Trophoblast cell (in vitro differentiated cells and primary cell): ENCODE results near the gene RSPH6A.
A peak's percentile ranks its signal among the peaks of the same experiment; 100 is the strongest.

ENCODE experiments used
- DNase-seq, 2 donors: peaks; one replicate each; pipeline ENCODE4 v3.0.0-alpha.2; 2016
- H2AFZ ChIP-seq: 2 replicates; pipeline ENCODE4 v1.6.1; 2013; ENCODE audit warnings: low read length, moderate library complexity, mild to moderate bottlenecking; ENCODE audit not compliant: insufficient read depth, poor library complexity
- H2AK5ac ChIP-seq: 2 replicates; pipeline ENCODE4 v1.6.1; 2013; ENCODE audit warnings: mild to moderate bottlenecking, low read length
- H2BK120ac ChIP-seq: 2 replicates; pipeline ENCODE4 v1.6.1; 2013; ENCODE audit warnings: low read length, mild to moderate bottlenecking, moderate library complexity; ENCODE audit not compliant: insufficient read depth, poor library complexity
- H2BK12ac ChIP-seq: 2 replicates; pipeline ENCODE4 v1.6.1; 2013; ENCODE audit warnings: mild to moderate bottlenecking, low read length, moderate library complexity
- H2BK5ac ChIP-seq: 2 replicates; pipeline ENCODE4 v1.6.1; 2013; ENCODE audit warnings: low read length, low read depth, moderate library complexity, mild to moderate bottlenecking; ENCODE audit not compliant: poor library complexity
- H3K14ac ChIP-seq: 2 replicates; pipeline ENCODE4 v1.6.1; 2013; ENCODE audit warnings: mild to moderate bottlenecking, low read length
- H3K18ac ChIP-seq: 2 replicates; pipeline ENCODE4 v1.6.1; 2013; ENCODE audit warnings: mild to moderate bottlenecking, low read length
- H3K23ac ChIP-seq: 2 replicates; pipeline ENCODE4 v1.6.1; 2013; ENCODE audit warnings: low read length
- H3K27ac ChIP-seq: 2 replicates; pipeline ENCODE4 v1.5.1; 2013; ENCODE audit warnings: low read depth, mild to moderate bottlenecking, inconsistent platforms, low read length, moderate library complexity
- H3K27me3 ChIP-seq: 2 replicates; pipeline ENCODE4 v1.6.1; 2013; ENCODE audit warnings: inconsistent platforms, mild to moderate bottlenecking, low read length, moderate library complexity; ENCODE audit not compliant: insufficient read depth
- H3K36me3 ChIP-seq, 2 experiments: 1 replicate in 1 of 2; 2 replicates in 1 of 2; pipeline ENCODE4 v1.6.1; 2013; ENCODE audit warnings: low read length in 2 of 2, mild to moderate bottlenecking in 2 of 2, moderate library complexity in 1 of 2; ENCODE audit not compliant: insufficient read depth in 2 of 2, control insufficient read depth in 1 of 2
- H3K4ac ChIP-seq: 2 replicates; pipeline ENCODE4 v1.6.1; 2013; ENCODE audit warnings: low read depth, mild to moderate bottlenecking, low read length, moderate library complexity
- H3K4me1 ChIP-seq, 2 experiments: 1 replicate in 1 of 2; 2 replicates in 1 of 2; pipeline ENCODE4 v1.6.1; 2013; ENCODE audit warnings: low read length in 2 of 2, mild to moderate bottlenecking in 2 of 2, moderate library complexity in 1 of 2; ENCODE audit not compliant: insufficient read depth in 2 of 2, control insufficient read depth in 1 of 2
- H3K4me2 ChIP-seq: 2 replicates; pipeline ENCODE4 v1.6.1; 2013; ENCODE audit warnings: inconsistent platforms, mild to moderate bottlenecking, low read length, moderate library complexity
- H3K4me3 ChIP-seq: 2 replicates; pipeline ENCODE4 v1.5.1; 2013; ENCODE audit warnings: mild to moderate bottlenecking, low read depth, low read length, inconsistent platforms
- H3K79me1 ChIP-seq: one replicate; pipeline ENCODE4 v1.6.1; 2013; ENCODE audit warnings: low read length
- H3K79me2 ChIP-seq: 2 replicates; pipeline ENCODE4 v1.6.1; 2013; ENCODE audit warnings: low read length, mild to moderate bottlenecking; ENCODE audit not compliant: control insufficient read depth, insufficient read depth, poor library complexity
- H3K9ac ChIP-seq: 2 replicates; pipeline ENCODE4 v1.6.1; 2013; ENCODE audit warnings: mild to moderate bottlenecking, low read length
- H3K9me3 ChIP-seq: 2 replicates; pipeline ENCODE4 v1.6.1; 2013; ENCODE audit warnings: low read depth, mild to moderate bottlenecking, control low read depth, inconsistent platforms, low read length; ENCODE audit not compliant: insufficient read depth
- H4K12ac ChIP-seq: 2 replicates; pipeline ENCODE4 v1.6.1; 2013; ENCODE audit warnings: low read depth, mild to moderate bottlenecking, low read length, moderate library complexity
- H4K8ac ChIP-seq: 2 replicates; pipeline ENCODE4 v1.6.1; 2013; ENCODE audit warnings: low read depth, mild to moderate bottlenecking, low read length, moderate library complexity
- H4K91ac ChIP-seq: one replicate; pipeline ENCODE4 v1.6.1; 2013; ENCODE audit warnings: low read depth, mild to moderate bottlenecking, low read length, moderate library complexity
- WGBS: extraction: QIAGEN DNeasy Blood & Tissue Kit; methylation state at CpG from one replicate; pipeline ENCODE4 v1.1.7; 2013; ENCODE audit warnings: missing lambda C conversion rate; ENCODE audit not compliant: insufficient read length, insufficient coverage; ENCODE audit errors: extremely low coverage; 5-methylcytosine and 5-hydroxymethylcytosine counted together

The RSPH6A gene

DNA sequence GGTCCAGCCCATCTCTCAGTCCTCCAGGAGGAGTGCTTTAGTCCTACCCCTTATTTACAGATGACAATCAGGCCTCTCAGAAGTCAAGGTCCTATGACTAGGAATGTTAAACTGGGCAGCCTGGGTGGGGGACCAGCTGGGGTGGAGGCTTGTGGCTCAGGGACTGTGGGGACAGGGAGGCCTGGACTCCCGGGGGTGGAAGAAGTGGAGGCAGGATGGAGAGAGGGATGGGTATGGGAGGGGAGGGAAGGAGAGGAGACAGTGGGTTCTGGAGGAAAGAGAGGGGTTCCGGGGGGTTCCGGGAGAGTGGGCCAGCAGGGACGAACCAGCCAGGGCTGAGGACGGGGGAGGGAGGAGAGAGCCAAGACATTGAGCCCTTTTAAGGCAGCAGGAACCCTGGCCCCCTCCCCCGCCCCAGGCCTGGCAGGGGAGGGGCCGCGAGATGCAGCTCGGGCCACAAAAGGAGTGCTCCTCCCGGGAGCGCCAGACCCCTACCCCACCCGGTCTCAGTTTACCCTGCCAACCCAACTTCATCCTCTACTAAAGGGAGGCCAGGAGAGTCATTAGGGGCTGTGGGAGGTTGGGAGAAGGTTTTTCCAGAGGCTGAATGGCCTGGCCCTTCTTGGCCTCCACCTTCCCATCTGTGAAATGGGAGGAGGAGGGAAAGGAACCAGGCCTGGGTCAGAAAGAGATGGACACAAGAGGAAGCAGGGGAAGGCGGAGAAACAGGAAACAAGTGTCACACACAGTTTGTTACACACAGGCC is 34.5 kb downstream of the RSPH6A start:
- no CpG with 5 or more reads among the region's 13 CpGs for WGBS
- no peak overlapping the region for H2BK12ac ChIP-seq
- no peak for DNase-seq
- H3K4me2 ChIP-seq = no peak overlapping the region
- H3K27ac ChIP-seq = no peak overlapping the region
- no peak overlapping the region for H4K12ac ChIP-seq
- no peak overlapping the region for H4K8ac ChIP-seq
- H3K4ac ChIP-seq = no peak overlapping the region
- H3K18ac ChIP-seq = no peak overlapping the region
- no peaks in the 10 kb centered on the region for H3K9me3 ChIP-seq
- H4K91ac ChIP-seq = no peak overlapping the region
- peaks cover 33 to 36% of the 10 kb centered on the region in 2 experiments for H3K36me3 ChIP-seq
- H3K14ac ChIP-seq = no peak overlapping the region
- H3K79me2 ChIP-seq = no peaks in the 10 kb centered on the region
- no peak overlapping the region for H3K9ac ChIP-seq
- no peak overlapping the region for H3K4me3 ChIP-seq
- H3K4me1 ChIP-seq = peaks cover 27 to 33% of the 10 kb centered on the region in 2 experiments
- no peak overlapping the region for H2AK5ac ChIP-seq
- no peak overlapping the region for H3K23ac ChIP-seq
- peaks cover 8% of the 10 kb centered on the region for H3K79me1 ChIP-seq
- no peaks in the 10 kb centered on the region for H3K27me3 ChIP-seq
- no peak overlapping the region for H2BK5ac ChIP-seq
- no peak overlapping the region for H2AFZ ChIP-seq
- no peak overlapping the region for H2BK120ac ChIP-seq

GRCh38 chr19:45780146-45780447 is 35.0 kb downstream of the RSPH6A start:
- Histone ChIP-seq H3K79me1 (peaks cover 8% of the 10 kb centered on the region), H3K4me1 (peaks cover 27 to 33% of the 10 kb centered on the region in 2 experiments), H4K8ac (no peak overlapping the region), H3K18ac (no peak overlapping the region), H3K4me2 (no peak overlapping the region), H2BK12ac (no peak overlapping the region), H3K79me2 (no peaks in the 10 kb centered on the region), H2AFZ (no peak overlapping the region), H3K27ac (no peak overlapping the region), H3K9ac (no peak overlapping the region), H4K91ac (no peak overlapping the region), H3K9me3 (no peaks in the 10 kb centered on the region), H3K27me3 (no peaks in the 10 kb centered on the region), H2AK5ac (no peak overlapping the region), H3K4me3 (no peak overlapping the region), H3K36me3 (peaks cover 28 to 30% of the 10 kb centered on the region in 2 experiments), H2BK120ac (no peak overlapping the region), H3K23ac (no peak overlapping the region), H2BK5ac (no peak overlapping the region), H3K4ac (no peak overlapping the region), H3K14ac (no peak overlapping the region), H4K12ac (no peak overlapping the region)
- no CpG with 5 or more reads among the region's 4 CpGs for WGBS
- DNase-seq = no peak

DNA sequence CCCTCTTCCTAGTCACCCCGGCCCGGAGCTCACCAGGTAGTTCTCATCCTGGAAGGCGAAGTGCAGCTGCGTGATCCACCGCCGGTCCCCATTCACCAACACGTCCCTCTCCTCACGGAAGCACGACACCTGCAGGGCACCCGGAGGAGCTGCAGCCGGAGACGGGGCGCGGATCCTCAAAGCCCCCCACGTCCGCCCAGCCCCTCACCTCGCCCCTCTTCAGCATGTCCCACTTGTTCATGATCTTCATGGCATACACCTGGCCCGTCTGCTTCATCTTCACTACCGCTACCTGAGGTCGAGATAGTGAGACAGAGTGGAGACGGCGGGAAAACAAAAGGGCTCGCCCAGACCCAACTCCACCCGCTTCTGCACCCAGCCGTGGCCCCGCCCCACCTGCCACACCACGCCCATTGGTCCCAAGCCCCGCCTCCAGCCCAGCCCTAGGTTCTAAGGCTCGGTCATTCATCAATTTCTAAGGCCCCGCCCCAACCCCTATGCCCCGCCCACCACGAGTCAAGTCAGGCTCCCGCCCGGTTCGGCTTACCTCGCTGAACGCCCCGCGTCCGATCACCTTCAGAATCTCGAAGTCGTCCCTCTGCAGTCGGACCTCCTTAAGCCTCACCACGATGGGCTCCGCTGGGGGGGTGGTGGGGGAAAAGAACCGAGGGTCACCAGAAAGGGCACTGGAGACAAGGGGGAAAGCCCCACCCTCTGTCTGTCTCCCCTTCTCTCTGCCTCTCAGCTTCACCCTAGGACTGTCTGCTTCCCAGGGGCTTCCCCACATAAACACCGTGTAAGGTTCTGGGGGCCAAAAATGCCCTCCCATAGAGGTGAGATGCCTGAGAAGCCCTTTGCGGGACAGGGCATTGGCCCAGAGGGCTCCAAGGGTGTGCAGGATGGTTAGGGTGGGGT is 35.6 kb downstream of the RSPH6A start:
- H3K23ac ChIP-seq = no peak overlapping the region
- no peaks in the 10 kb centered on the region for H3K9me3 ChIP-seq
- DNase-seq = peak; percentile 47 to 68
- H3K18ac ChIP-seq = no peak overlapping the region
- peaks cover 27 to 33% of the 10 kb centered on the region in 2 experiments for H3K4me1 ChIP-seq
- peak overlapping the region; percentile 26 for H3K4me2 ChIP-seq
- H3K14ac ChIP-seq = no peak overlapping the region
- H3K9ac ChIP-seq = no peak overlapping the region
- no CpG with 5 or more reads among the region's 48 CpGs for WGBS
- no peak overlapping the region for H2BK12ac ChIP-seq
- no peaks in the 10 kb centered on the region for H3K79me2 ChIP-seq
- no peak overlapping the region for H2BK5ac ChIP-seq
- no peak overlapping the region for H2AK5ac ChIP-seq
- no peak overlapping the region for H4K8ac ChIP-seq
- peaks cover 8% of the 10 kb centered on the region for H3K79me1 ChIP-seq
- H4K91ac ChIP-seq = no peak overlapping the region
- no peak overlapping the region for H3K4ac ChIP-seq
- no peak overlapping the region for H3K4me3 ChIP-seq
- H2BK120ac ChIP-seq = no peak overlapping the region
- no peak overlapping the region for H4K12ac ChIP-seq
- H3K27me3 ChIP-seq = no peaks in the 10 kb centered on the region
- H3K27ac ChIP-seq = no peak overlapping the region
- no peak overlapping the region for H2AFZ ChIP-seq
- peaks cover 22 to 29% of the 10 kb centered on the region in 2 experiments for H3K36me3 ChIP-seq

- Histone ChIP-seq H2BK5ac (no peak overlapping the region), H3K79me1 (peaks cover 5% of the 10 kb centered on the region), H3K4me1 (peaks cover 19 to 23% of the 10 kb centered on the region in 2 experiments), H3K23ac (no peak overlapping the region), H3K79me2 (no peaks in the 10 kb centered on the region), H4K8ac (no peak overlapping the region), H3K18ac (no peak overlapping the region), H2AK5ac (no peak overlapping the region), H4K91ac (no peak overlapping the region), H2AFZ (no peak overlapping the region), H3K4me2 (no peak overlapping the region), H4K12ac (no peak overlapping the region), H3K27ac (no peak overlapping the region), H3K4ac (no peak overlapping the region), H3K14ac (no peak overlapping the region), H2BK120ac (no peak overlapping the region), H3K9ac (no peak overlapping the region), H3K4me3 (no peak overlapping the region), H2BK12ac (no peak overlapping the region), H3K36me3 (peaks cover 22 to 25% of the 10 kb centered on the region in 2 experiments), H3K9me3 (no peaks in the 10 kb centered on the region), H3K27me3 (no peaks in the 10 kb centered on the region)
- WGBS = no CpG with 5 or more reads among the region's 28 CpGs
- DNase-seq = no peak
These were observed 37.0 kb downstream of the RSPH6A start for GRCh38 chr19:45778010-45778661.
